ENCODE results near the gene BIK. TPM values are rescaled to one million over a fixed set of nuclear protein-coding genes. Genes with fewer than 3 reads are reported as not detected.

BIK gene
- total RNA-seq, 2 experiments from 2014 or later: 1.7 to 2.0 TPM

DNA sequence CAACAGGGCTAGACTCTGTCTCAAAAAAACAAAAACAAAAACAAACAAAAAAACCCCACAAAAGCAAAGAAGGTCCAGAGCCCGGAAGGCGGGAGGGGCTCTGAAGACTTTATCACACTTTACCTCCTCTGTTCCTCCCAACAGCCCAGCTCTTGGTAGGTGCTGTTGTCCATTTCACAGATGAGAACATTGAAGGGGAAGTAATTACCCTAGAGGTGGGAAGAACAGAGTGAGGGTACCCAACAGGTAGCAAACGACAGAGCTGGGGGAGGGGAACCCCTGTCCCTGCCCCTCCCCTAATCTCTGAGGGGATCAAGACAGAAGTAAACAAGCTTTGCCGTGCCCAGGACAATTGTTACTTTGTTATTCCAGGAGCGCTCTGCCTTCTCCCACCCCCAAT, 1.0 kb upstream of the BIK start:
- Mint-ChIP-seq H3K4me3 (no peak overlapping the region), H3K4me1 (ENCODE audit: low read depth) (peaks cover 7% of the 10 kb centered on the region), H3K9me3 (ENCODE audit: insufficient read depth) (no peaks in the 10 kb centered on the region), H3K36me3 (ENCODE audit: low read depth) (no peaks in the 10 kb centered on the region), H3K27me3 (ENCODE audit: low read depth) (peaks cover 13% of the 10 kb centered on the region), H3K27ac (no peak overlapping the region)
- CTCF ChIA-PET: interaction anchor here (0.8 to 1.8 kb wide), 3 partner anchors 27 to 78 kb away, joined by 3 to 6 read pairs (median 4); partner anchors contain the start of genes MCAT and TTLL12
- POLR2A ChIA-PET: interaction anchor here (0.7 kb wide), 1 partner anchor 299 kb away, joined by 3 read pairs; no protein-coding TSS in a partner anchor
- DNase-seq (no peak), ATAC-seq (no peak)

GRCh38 chr22:43109921-43110443, 568 bp upstream of the BIK start:
- peak overlapping the region; percentile 57 for H3K4me3 Mint-ChIP-seq
- peaks cover 7% of the 10 kb centered on the region for H3K4me1 Mint-ChIP-seq (ENCODE audit: low read depth)
- no peaks in the 10 kb centered on the region for H3K9me3 Mint-ChIP-seq (ENCODE audit: insufficient read depth)
- H3K36me3 Mint-ChIP-seq (ENCODE audit: low read depth): no peaks in the 10 kb centered on the region
- ChIA-PET POLR2A (interaction anchor here (0.7 to 0.8 kb wide), 2 partner anchors 19 to 300 kb away, joined by 3 to 5 read pairs; no protein-coding TSS in a partner anchor), CTCF (interaction anchor here (0.8 to 1.8 kb wide), 5 partner anchors 8 to 78 kb away, joined by 3 to 6 read pairs (median 3); partner anchors contain the start of genes MCAT and TTLL12)
- no peak overlapping the region for H3K27ac Mint-ChIP-seq
- H3K27me3 Mint-ChIP-seq (ENCODE audit: low read depth): peaks cover 13% of the 10 kb centered on the region
- no peak for DNase-seq
- no peak for ATAC-seq

DNA sequence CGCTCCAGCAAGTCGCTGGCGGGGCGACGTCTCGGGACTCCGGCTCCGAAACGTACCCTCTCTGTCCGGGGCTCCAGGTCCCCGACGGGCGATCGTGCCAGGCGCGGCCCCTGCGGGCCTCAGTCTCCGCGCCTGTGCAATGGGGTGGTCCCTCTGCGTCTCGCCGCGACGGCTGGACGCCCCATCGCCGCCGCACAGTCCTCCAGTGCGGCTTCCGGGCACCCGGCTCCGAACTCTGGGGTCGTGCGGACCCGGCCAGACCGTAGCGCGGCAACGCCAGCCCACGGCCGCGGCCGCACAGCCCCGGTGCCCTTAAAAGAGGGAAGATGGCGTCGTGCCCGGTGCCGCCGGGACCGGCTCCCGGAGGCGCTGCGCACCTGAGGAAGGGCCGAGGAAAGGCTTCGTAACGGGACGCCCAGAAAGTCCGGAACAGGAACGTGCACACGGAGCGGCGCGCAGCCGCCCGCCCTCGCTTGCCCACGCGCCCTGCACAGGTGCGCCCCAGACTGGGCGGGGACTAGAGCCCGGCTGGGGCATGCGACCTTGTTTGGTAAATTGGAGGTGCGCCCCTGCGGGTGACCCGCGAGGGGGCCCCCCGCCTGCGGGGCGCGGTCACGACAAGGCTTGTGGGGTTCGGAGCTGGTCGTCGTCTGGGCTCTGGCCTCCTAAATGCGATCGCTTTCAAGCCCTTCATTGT, 525 bp downstream of the BIK start:
- DNase-seq: peak; percentile 38
- Mint-ChIP-seq H3K9me3 (ENCODE audit: insufficient read depth) (no peaks in the 10 kb centered on the region), H3K27me3 (ENCODE audit: low read depth) (peaks cover 13% of the 10 kb centered on the region), H3K36me3 (ENCODE audit: low read depth) (no peaks in the 10 kb centered on the region), H3K4me3 (peak overlapping the region; percentile 61), H3K27ac (no peak overlapping the region), H3K4me1 (ENCODE audit: low read depth) (peaks cover 7% of the 10 kb centered on the region)
- peak; percentile 69 for ATAC-seq
- ChIA-PET POLR2A (interaction anchor here (0.8 kb wide), 1 partner anchor 21 kb away, joined by 5 read pairs; no protein-coding TSS in a partner anchor), CTCF (interaction anchor here (0.8 to 1.8 kb wide), 3 partner anchors 9 to 32 kb away, joined by 3 to 6 read pairs (median 4); partner anchors contain the start of gene MCAT)

- ChIA-PET POLR2A (no interaction called here), CTCF (interaction anchor here (2.1 kb wide), 1 partner anchor 23 kb away, joined by 6 read pairs; no protein-coding TSS in a partner anchor)
- Mint-ChIP-seq H3K4me3 (no peak overlapping the region), H3K36me3 (ENCODE audit: low read depth) (no peaks in the 10 kb centered on the region), H3K4me1 (ENCODE audit: low read depth) (peaks cover 7% of the 10 kb centered on the region), H3K9me3 (ENCODE audit: insufficient read depth) (no peaks in the 10 kb centered on the region), H3K27ac (no peak overlapping the region), H3K27me3 (ENCODE audit: low read depth) (peaks cover 13% of the 10 kb centered on the region)
- ATAC-seq: no peak
- no peak for DNase-seq
Observed at GRCh38 chr22:43113526-43114251, 3.1 kb downstream of the BIK start.

DNA sequence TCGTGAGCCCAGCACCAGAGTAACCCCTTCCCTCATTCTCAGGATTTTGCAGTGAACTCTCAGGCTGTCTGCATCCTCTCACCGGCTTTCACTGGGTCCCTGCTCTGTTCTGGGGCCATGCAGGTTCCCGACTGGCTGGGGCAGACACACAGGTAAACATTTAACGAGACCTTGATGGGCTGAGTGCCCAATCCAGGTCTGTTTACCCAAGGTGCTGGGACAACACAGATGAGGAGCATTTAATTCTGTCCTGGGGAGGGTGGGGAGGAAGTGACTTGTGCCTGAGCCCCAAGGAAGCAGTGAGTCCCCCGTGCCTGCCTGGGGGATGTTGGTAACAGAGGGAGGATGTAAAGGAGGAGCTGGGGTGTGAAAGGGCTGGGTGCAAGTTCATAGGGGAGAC, 4.4 kb downstream of the BIK start:
- Mint-ChIP-seq H3K27ac (no peak overlapping the region), H3K36me3 (ENCODE audit: low read depth) (no peaks in the 10 kb centered on the region), H3K4me3 (no peak overlapping the region), H3K9me3 (ENCODE audit: insufficient read depth) (no peaks in the 10 kb centered on the region), H3K4me1 (ENCODE audit: low read depth) (peaks cover 7% of the 10 kb centered on the region), H3K27me3 (ENCODE audit: low read depth) (peaks cover 10% of the 10 kb centered on the region)
- DNase-seq (no peak), ATAC-seq (no peak)
- POLR2A ChIA-PET: no interaction called here
- CTCF ChIA-PET: interaction anchor here (2.1 kb wide), 1 partner anchor 21 kb away, joined by 6 read pairs; no protein-coding TSS in a partner anchor

DNA sequence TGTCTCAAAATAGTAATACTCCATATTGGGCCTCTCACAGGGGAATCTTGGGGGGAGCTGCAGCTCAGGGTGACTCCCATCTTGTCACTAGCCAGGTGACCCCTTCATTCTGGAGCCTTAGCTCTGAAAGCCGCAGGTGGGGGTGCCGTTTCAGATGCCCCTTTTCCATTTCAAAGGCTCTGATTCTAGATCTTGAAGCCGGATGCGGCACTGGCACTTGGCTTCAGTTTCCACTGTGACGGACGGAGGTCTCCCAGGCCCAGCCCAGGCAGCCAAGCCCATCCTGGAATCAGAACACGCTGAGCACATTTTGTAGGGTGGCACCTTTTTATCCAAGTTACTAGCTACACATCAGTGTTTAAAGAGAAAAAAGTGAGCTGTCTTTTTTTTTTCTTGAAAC, 6.4 kb downstream of the BIK start:
- Mint-ChIP-seq H3K27me3 (ENCODE audit: low read depth) (no peaks in the 10 kb centered on the region), H3K4me3 (no peak overlapping the region), H3K36me3 (ENCODE audit: low read depth) (no peaks in the 10 kb centered on the region), H3K9me3 (ENCODE audit: insufficient read depth) (no peaks in the 10 kb centered on the region), H3K27ac (no peak overlapping the region), H3K4me1 (ENCODE audit: low read depth) (no peaks in the 10 kb centered on the region)
- no peak for DNase-seq
- POLR2A ChIA-PET: interaction anchor here (0.7 kb wide), 1 partner anchor 166 kb away, joined by 4 read pairs; no protein-coding TSS in a partner anchor
- no peak for ATAC-seq
- CTCF ChIA-PET: interaction anchor here (0.7 to 1.0 kb wide), 2 partner anchors 33 to 80 kb away, joined by 3 read pairs; no protein-coding TSS in a partner anchor

- Mint-ChIP-seq H3K27ac (no peak overlapping the region), H3K36me3 (ENCODE audit: low read depth) (no peaks in the 10 kb centered on the region), H3K27me3 (ENCODE audit: low read depth) (no peaks in the 10 kb centered on the region), H3K4me3 (no peak overlapping the region), H3K4me1 (ENCODE audit: low read depth) (no peaks in the 10 kb centered on the region), H3K9me3 (ENCODE audit: insufficient read depth) (no peaks in the 10 kb centered on the region)
- DNase-seq (no peak), ATAC-seq (no peak)
- CTCF ChIA-PET: no interaction called here
- POLR2A ChIA-PET: no interaction called here
Observed at GRCh38 chr22:43118024-43118849, 7.7 kb downstream of the BIK start.

- H3K36me3 Mint-ChIP-seq (ENCODE audit: low read depth): no peaks in the 10 kb centered on the region
- no peak overlapping the region for H3K4me3 Mint-ChIP-seq
- ChIA-PET CTCF (no interaction called here), POLR2A (no interaction called here)
- H3K27me3 Mint-ChIP-seq (ENCODE audit: low read depth): no peaks in the 10 kb centered on the region
- no peaks in the 10 kb centered on the region for H3K9me3 Mint-ChIP-seq (ENCODE audit: insufficient read depth)
- no peak for DNase-seq
- no peak for ATAC-seq
- no peaks in the 10 kb centered on the region for H3K4me1 Mint-ChIP-seq (ENCODE audit: low read depth)
- no peak overlapping the region for H3K27ac Mint-ChIP-seq
Observed at GRCh38 chr22:43118953-43119458, 8.5 kb downstream of the BIK start.

- Mint-ChIP-seq H3K36me3 (ENCODE audit: low read depth) (no peaks in the 10 kb centered on the region), H3K27me3 (ENCODE audit: low read depth) (no peaks in the 10 kb centered on the region), H3K4me1 (ENCODE audit: low read depth) (peaks cover 14% of the 10 kb centered on the region), H3K27ac (no peak overlapping the region), H3K4me3 (no peak overlapping the region), H3K9me3 (ENCODE audit: insufficient read depth) (no peaks in the 10 kb centered on the region)
- no peak for ATAC-seq
- CTCF ChIA-PET: no interaction called here
- POLR2A ChIA-PET: no interaction called here
- no peak for DNase-seq
Observed at GRCh38 chr22:43126501-43127165, 16.1 kb downstream of the BIK start.

DNA sequence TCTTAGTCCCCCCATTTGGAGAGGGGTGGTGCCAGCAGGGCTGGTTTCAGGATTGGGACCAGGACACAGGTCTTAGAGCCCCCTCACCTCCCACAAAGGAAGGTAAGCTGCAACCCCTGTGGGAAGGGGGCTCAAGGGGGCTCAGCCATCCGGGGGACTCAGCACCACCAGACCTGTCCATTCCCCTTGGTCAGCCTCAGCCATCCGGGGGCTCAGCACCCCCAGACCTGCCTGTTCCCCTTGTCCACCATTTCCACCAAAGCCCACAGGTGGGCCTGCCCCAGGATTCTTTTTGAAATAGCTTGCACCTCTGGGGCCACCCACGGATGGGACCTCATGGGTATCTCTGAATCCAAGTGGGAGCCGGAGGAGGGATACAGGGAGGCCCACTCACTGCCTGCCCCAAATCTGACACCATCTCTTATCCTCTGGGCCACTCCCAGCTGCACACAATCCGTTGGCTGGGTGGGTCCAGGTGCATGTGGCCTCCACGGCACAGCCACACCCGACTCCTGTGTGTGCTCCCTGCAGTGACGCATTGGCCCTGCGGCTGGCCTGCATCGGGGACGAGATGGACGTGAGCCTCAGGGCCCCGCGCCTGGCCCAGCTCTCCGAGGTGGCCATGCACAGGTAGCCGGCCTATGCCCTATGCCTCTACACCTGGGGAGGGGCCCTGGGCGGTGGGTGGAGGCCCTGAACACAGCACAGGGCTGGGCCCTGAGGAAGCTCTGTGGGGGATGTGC, 16.8 kb downstream of the BIK start:
- H3K9me3 Mint-ChIP-seq (ENCODE audit: insufficient read depth): no peaks in the 10 kb centered on the region
- CTCF ChIA-PET: interaction anchor here (0.9 kb wide), 1 partner anchor 9 kb away, joined by 3 read pairs; no protein-coding TSS in a partner anchor
- H3K27me3 Mint-ChIP-seq (ENCODE audit: low read depth): no peaks in the 10 kb centered on the region
- POLR2A ChIA-PET: no interaction called here
- H3K4me3 Mint-ChIP-seq: no peak overlapping the region
- peaks cover 14% of the 10 kb centered on the region for H3K4me1 Mint-ChIP-seq (ENCODE audit: low read depth)
- peak overlapping the region; percentile 30 for H3K27ac Mint-ChIP-seq
- no peaks in the 10 kb centered on the region for H3K36me3 Mint-ChIP-seq (ENCODE audit: low read depth)
- peak; percentile 20 for ATAC-seq
- no peak for DNase-seq

Data from activated CD8-positive, alpha-beta T cell treated with anti-CD3 and anti-CD28 coated beads, Interleukin-2, amount 10 ng/mL, durations not matched to agents 7 days and 5 days (primary cell).